Esophagus muscularis mucosa (tissue), 4 donors: ENCODE results near the gene NDUFA11. TPM values are rescaled to one million over a fixed set of nuclear protein-coding genes. Genes with fewer than 3 reads are reported as not detected.

Source experiments
- DNase-seq: peaks from one replicate; pipeline ENCODE4 v3.0.0-alpha.2; 2017; ENCODE audit errors: extremely low spot score
- H3K27ac ChIP-seq, 4 donors: fragments of 200-600 bp; sonication (generic); replicated peaks in 1 of 4; 1 replicate in 3 of 4; 2 replicates in 1 of 4; pipeline ENCODE4 v1.5.1; 2016 to 2019; ENCODE audit warnings: mild to moderate bottlenecking in 1 of 4
- H3K27me3 ChIP-seq, 4 donors: fragments of 200-600 bp; sonication (generic); one replicate each; pipeline versions ENCODE4 v1.5.1 to v1.6.0; 2016 to 2019
- H3K36me3 ChIP-seq, 4 donors: fragments of 200-600 bp; sonication (generic); one replicate each; pipeline ENCODE4 v1.5.1; 2016 to 2019
- H3K4me1 ChIP-seq, 4 donors: fragments of 200-600 bp; sonication (generic); one replicate each; pipeline ENCODE4 v1.5.1; 2016 to 2019
- H3K4me3 ChIP-seq, 4 donors: fragments of 200-600 bp; sonication (generic); 1 replicate in 2 of 4; 2 replicates in 2 of 4; pipeline ENCODE4 v1.5.1; 2016 to 2019; ENCODE audit warnings: mild to moderate bottlenecking in 4 of 4, moderate library complexity in 1 of 4
- H3K9me3 ChIP-seq, 4 donors: fragments of 200-600 bp; sonication (generic); 1 replicate in 3 of 4; 2 replicates in 1 of 4; pipeline ENCODE4 v1.5.1; 2016 to 2019
- EP300 ChIP-seq: sonication (generic); formaldehyde crosslinking; IDR thresholded peaks from one replicate; pipeline ENCODE4 v1.6.1; 2017; ENCODE audit warnings: antibody characterized with exemption
- POLR2A ChIP-seq: fragments of 450-650 bp; IDR thresholded peaks from one replicate; pipeline ENCODE4 v1.6.1; 2017; ENCODE audit warnings: antibody characterized with exemption, moderate library complexity, mild to moderate bottlenecking, low read depth
- POLR2AphosphoS5 ChIP-seq, 2 donors: sonication (generic); formaldehyde crosslinking; IDR thresholded peaks; one replicate each; pipeline ENCODE4 v1.6.1; 2017; ENCODE audit warnings: antibody characterized with exemption in 2 of 2
- WGBS: methylation state at CpG from one replicate; pipeline ENCODE4 v1.1.5; 2018; 5-methylcytosine and 5-hydroxymethylcytosine counted together
- intact Hi-C: fragments of 100-400 bp; cut with DNase I; formaldehyde crosslinking; loops from one replicate; pipeline ENCODE4 v1.15.1; 2023
- total RNA-seq, 4 donors: library from RNA; depleted of rRNA; stranded (reverse); fragments of >200 nt; gene quantifications; one replicate each; pipeline versions ENCODE4 v1.1.0 to v1.2.1, GENCODE V29; 2016
- TF ChIP-seq, protein P1 (sequence below), 3 experiments: fragments of 200-600 bp in 2 of 3; fragments of 450-650 bp in 1 of 3; sonication (generic) in 2 of 3; IDR thresholded peaks; one replicate each; pipeline ENCODE4 v1.5.1; 2017 to 2019; ENCODE audit warnings: antibody characterized with exemption in 3 of 3, mild to moderate bottlenecking in 2 of 3, moderate library complexity in 1 of 3

Gene NDUFA11
- total RNA-seq, 4 donors from 2014 or later: 292 to 378 (median 314) TPM

DNA sequence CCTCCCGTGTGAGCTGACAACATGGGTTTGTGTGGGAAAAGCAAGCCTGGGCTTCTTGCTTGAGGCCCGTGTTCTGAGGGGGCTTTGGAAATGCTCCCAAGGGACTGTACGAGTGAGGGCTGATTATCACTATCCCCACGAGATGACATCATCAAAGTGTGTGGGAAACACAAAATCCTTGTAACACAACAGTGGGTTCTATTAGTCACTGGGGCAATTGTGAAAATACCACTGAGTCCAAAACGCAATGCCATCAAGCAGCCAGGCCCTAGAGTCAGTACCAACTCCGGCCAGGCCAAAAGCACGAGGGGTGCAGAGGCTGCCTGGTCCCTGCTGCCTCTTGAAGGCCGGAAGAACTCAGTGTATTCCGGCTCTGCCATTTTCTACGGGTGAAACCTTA, 40.0 kb upstream of the NDUFA11 start:
- 70% methylated on average over 10 of the region's 10 CpGs for WGBS
- Histone ChIP-seq H3K4me3 (no peak overlapping the region), H3K9me3 (no peaks in the 10 kb centered on the region), H3K27ac (peak overlapping the region; percentile 54 to 73 (median 64)), H3K36me3 (peaks cover 10 to 28% (median 27%) of the 10 kb centered on the region in 4 donors), H3K27me3 (no peaks in the 10 kb centered on the region), H3K4me1 (peaks cover 47 to 84% (median 72%) of the 10 kb centered on the region in 4 donors)
- TF ChIP-seq EP300 (no peak), POLR2AphosphoS5 (IDR thresholded peaks at IDR 0.05) (no peak), POLR2A (no peak)
- TF ChIP-seq, protein P1, sequence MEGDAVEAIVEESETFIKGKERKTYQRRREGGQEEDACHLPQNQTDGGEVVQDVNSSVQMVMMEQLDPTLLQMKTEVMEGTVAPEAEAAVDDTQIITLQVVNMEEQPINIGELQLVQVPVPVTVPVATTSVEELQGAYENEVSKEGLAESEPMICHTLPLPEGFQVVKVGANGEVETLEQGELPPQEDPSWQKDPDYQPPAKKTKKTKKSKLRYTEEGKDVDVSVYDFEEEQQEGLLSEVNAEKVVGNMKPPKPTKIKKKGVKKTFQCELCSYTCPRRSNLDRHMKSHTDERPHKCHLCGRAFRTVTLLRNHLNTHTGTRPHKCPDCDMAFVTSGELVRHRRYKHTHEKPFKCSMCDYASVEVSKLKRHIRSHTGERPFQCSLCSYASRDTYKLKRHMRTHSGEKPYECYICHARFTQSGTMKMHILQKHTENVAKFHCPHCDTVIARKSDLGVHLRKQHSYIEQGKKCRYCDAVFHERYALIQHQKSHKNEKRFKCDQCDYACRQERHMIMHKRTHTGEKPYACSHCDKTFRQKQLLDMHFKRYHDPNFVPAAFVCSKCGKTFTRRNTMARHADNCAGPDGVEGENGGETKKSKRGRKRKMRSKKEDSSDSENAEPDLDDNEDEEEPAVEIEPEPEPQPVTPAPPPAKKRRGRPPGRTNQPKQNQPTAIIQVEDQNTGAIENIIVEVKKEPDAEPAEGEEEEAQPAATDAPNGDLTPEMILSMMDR (IDR thresholded peaks at IDR 0.05): no peak
- intact Hi-C loops: no loop called here
- no peak for DNase-seq

DNA sequence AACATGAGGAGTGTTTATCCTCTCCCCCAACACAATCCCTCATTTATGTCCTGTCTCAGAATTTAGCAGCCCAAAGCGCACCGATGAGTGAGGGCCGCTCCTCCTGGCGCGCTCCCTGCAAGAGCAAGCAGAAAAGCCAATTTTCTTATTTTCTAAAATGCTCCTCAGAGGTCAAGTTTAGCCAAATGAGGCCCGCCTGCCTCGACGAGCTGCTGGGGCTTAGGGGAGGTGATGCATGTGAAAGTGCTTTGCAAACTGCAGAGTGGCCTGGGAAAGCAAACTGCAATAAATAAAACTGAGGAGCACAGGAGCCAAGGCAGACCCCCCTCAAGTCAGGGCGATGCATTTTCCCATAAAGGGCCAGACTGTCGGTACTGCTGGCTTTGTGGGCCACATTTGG, 39.5 kb upstream of the NDUFA11 start:
- Histone ChIP-seq H3K27ac (peak overlapping the region; percentile 54 to 73 (median 64)), H3K9me3 (no peaks in the 10 kb centered on the region), H3K36me3 (peaks cover 10 to 34% (median 29%) of the 10 kb centered on the region in 4 donors), H3K27me3 (no peaks in the 10 kb centered on the region), H3K4me1 (peaks cover 42 to 78% (median 67%) of the 10 kb centered on the region in 4 donors), H3K4me3 (no peak overlapping the region)
- TF ChIP-seq EP300 (no peak), POLR2AphosphoS5 (IDR thresholded peaks at IDR 0.05) (no peak), POLR2A (no peak)
- TF ChIP-seq, protein P1 (IDR thresholded peaks at IDR 0.05): no peak
- 67% methylated on average over 10 of the region's 10 CpGs for whole genome bisulfite sequencing
- intact Hi-C loops: no loop called here
- no peak for DNase-seq

GRCh38 chr19:5941673-5942072, 38.1 kb upstream of the NDUFA11 start:
- Histone ChIP-seq H3K4me1 (peaks cover 28 to 66% (median 54%) of the 10 kb centered on the region in 4 donors), H3K4me3 (no peak overlapping the region), H3K9me3 (no peaks in the 10 kb centered on the region), H3K27ac (peak overlapping the region; percentile 54 to 73 (median 64)), H3K27me3 (no peaks in the 10 kb centered on the region), H3K36me3 (peaks cover 10 to 44% (median 38%) of the 10 kb centered on the region in 4 donors)
- no peak for DNase-seq
- intact Hi-C loops: no loop called here
- WGBS: 60% methylated on average over 10 of the region's 11 CpGs
- TF ChIP-seq, protein P1 (IDR thresholded peaks at IDR 0.05): no peak
- TF ChIP-seq POLR2AphosphoS5 (IDR thresholded peaks at IDR 0.05): no peak
- TF ChIP-seq POLR2A: no peak
- TF ChIP-seq EP300: no peak

GRCh38 chr19:5940260-5941208, 36.9 kb upstream of the NDUFA11 start:
- intact Hi-C loops: no loop called here
- no peaks in the 10 kb centered on the region for H3K9me3 ChIP-seq
- 84% methylated on average over 21 of the region's 21 CpGs for WGBS
- no peaks in the 10 kb centered on the region for H3K27me3 ChIP-seq
- TF ChIP-seq POLR2AphosphoS5 (IDR thresholded peaks at IDR 0.05) (no peak), POLR2A (no peak), EP300 (no peak)
- TF ChIP-seq, protein P1 (IDR thresholded peaks at IDR 0.05): no peak
- H3K36me3 ChIP-seq: peaks cover 10 to 55% (median 46%) of the 10 kb centered on the region in 4 donors
- no peak for DNase-seq
- peaks cover 32 to 66% (median 55%) of the 10 kb centered on the region in 4 donors for H3K4me1 ChIP-seq
- H3K4me3 ChIP-seq: no peak overlapping the region
- H3K27ac ChIP-seq: peak overlapping the region in 1 of 4 donors; percentile 67
